B cell (primary cell): ENCODE data around the gene LLCFC1. TPM values are rescaled to one million over a fixed set of nuclear protein-coding genes. Genes with fewer than 3 reads are reported as not detected.

Experiments used
- ATAC-seq: fragments of 200-7000 bp; cut with Tn5 transposase; one replicate; pipeline ENCODE4 v1.10.0; 2021; ENCODE audit warnings: low read depth, mild to moderate bottlenecking, moderate number of reproducible peaks, moderate library complexity
- CTCF ChIA-PET: fragments of 350-600 bp; sonication (Branson Sonifier 250); formaldehyde crosslinking; loops from one replicate; lab custom pipeline; 2021; ENCODE audit warnings: antibody characterized with exemption, inconsistent platforms; lab: Charles Lee
- POLR2A ChIA-PET: fragments of 350-600 bp; sonication (Branson Sonifier 250); formaldehyde crosslinking; loops from one replicate; lab custom pipeline; 2021; ENCODE audit warnings: antibody characterized with exemption; lab: Charles Lee
- DNase-seq: peaks from one replicate; pipeline ENCODE4 v3.0.0; 2013
- H2AFZ ChIP-seq: 2 replicates; pipeline ENCODE4 v1.6.1; 2012; ENCODE audit warnings: mild to moderate bottlenecking, low read depth, low read length; ENCODE audit not compliant: insufficient read depth, poor library complexity, severe bottlenecking
- H3K27ac ChIP-seq, 2 donors: 1 replicate in 1 of 2; 2 replicates in 1 of 2; pipeline ENCODE4 v1.5.1; 2012 to 2013; ENCODE audit warnings: low read length in 2 of 2, mild to moderate bottlenecking in 2 of 2, moderate library complexity in 1 of 2
- H3K27me3 ChIP-seq, 4 experiments: fragments of 200-600 bp in 1 of 4; sonication (generic) in 1 of 4; replicated peaks in 1 of 4; 1 replicate in 2 of 4; 2 replicates in 2 of 4; pipeline versions ENCODE4 v1.6.1 to v1.7.0; 2013 to 2016; ENCODE audit warnings: low read length in 3 of 4, mild to moderate bottlenecking in 2 of 4, mixed read lengths in 1 of 4, moderate library complexity in 1 of 4; ENCODE audit not compliant: insufficient read depth in 4 of 4, control insufficient read depth in 3 of 4; ENCODE audit errors: control extremely low read depth in 1 of 4
- H3K36me3 ChIP-seq, 2 experiments: replicated peaks in 1 of 2; 1 replicate in 1 of 2; 2 replicates in 1 of 2; pipeline versions ENCODE4 v1.6.1 to v1.7.1; 2013; ENCODE audit warnings: low read length in 1 of 2; ENCODE audit not compliant: insufficient read depth in 2 of 2, control insufficient read depth in 1 of 2; ENCODE audit errors: control extremely low read depth in 1 of 2, extremely low read depth in 1 of 2
- H3K4me1 ChIP-seq, 2 donors: fragments of 200-600 bp in 1 of 2; sonication (generic) in 1 of 2; 1 replicate in 1 of 2; 2 replicates in 1 of 2; pipeline versions ENCODE4 v1.5.1 to v1.6.1; 2013 to 2017; ENCODE audit warnings: low read length in 2 of 2; ENCODE audit not compliant: control insufficient read depth in 2 of 2, insufficient read depth in 2 of 2
- H3K4me2 ChIP-seq: replicated peaks from 2 replicates; pipeline ENCODE3; 2012; ENCODE audit warnings: mild to moderate bottlenecking, low read depth, low read length; ENCODE audit not compliant: poor library complexity, severe bottlenecking
- H3K4me3 ChIP-seq, 5 experiments: fragments of 200-600 bp in 1 of 5; sonication (generic) in 1 of 5; 1 replicate in 3 of 5; 2 replicates in 2 of 5; pipeline versions ENCODE4 v1.5.1 to v1.7.0; 2011 to 2016; ENCODE audit warnings: low read length in 4 of 5, mild to moderate bottlenecking in 4 of 5, low read depth in 2 of 5, control low read depth in 1 of 5, moderate library complexity in 1 of 5; ENCODE audit not compliant: insufficient read depth in 1 of 5; ENCODE audit errors: control extremely low read depth in 1 of 5, extremely low read depth in 1 of 5
- H3K79me2 ChIP-seq: fragments of 200-600 bp; sonication (generic); one replicate; pipeline ENCODE4 v1.6.0; 2016; ENCODE audit warnings: low read length; ENCODE audit not compliant: control insufficient read depth, insufficient read depth
- H3K9ac ChIP-seq: fragments of 200-600 bp; sonication (generic); 2 replicates; pipeline ENCODE4 v1.6.1; 2017; ENCODE audit warnings: mild to moderate bottlenecking, low read length, moderate library complexity
- H3K9me3 ChIP-seq, 3 donors: one replicate each; pipeline versions ENCODE4 v1.6.1 to v1.7.1; 2013; ENCODE audit warnings: low read length in 2 of 3; ENCODE audit not compliant: control insufficient read depth in 2 of 3, insufficient read depth in 1 of 3; ENCODE audit errors: control extremely low read depth in 1 of 3
- H4K20me1 ChIP-seq: 2 replicates; pipeline ENCODE4 v1.6.0; 2012; ENCODE audit warnings: mild to moderate bottlenecking, low read length; ENCODE audit not compliant: insufficient read depth, control insufficient read depth, poor library complexity, severe bottlenecking
- H3K27ac Mint-ChIP-seq: one replicate; pipeline ENCODE4 v1.8.0; 2021; ENCODE audit warnings: mixed read lengths
- H3K27me3 Mint-ChIP-seq: one replicate; pipeline ENCODE4 v1.8.0; 2021; ENCODE audit warnings: mixed read lengths
- H3K4me1 Mint-ChIP-seq: one replicate; pipeline ENCODE4 v1.8.0; 2021; ENCODE audit warnings: mixed read lengths
- H3K4me3 Mint-ChIP-seq: one replicate; pipeline ENCODE4 v1.8.0; 2021; ENCODE audit warnings: mixed read lengths
- H3K9me3 Mint-ChIP-seq: one replicate; pipeline ENCODE4 v1.8.0; 2022; ENCODE audit warnings: mixed read lengths; ENCODE audit not compliant: insufficient read depth
- CTCF ChIP-seq: fragments of 200-600 bp; IDR thresholded peaks from one replicate; pipeline ENCODE4 v1.8.0; 2022; ENCODE audit warnings: antibody characterized with exemption, mild to moderate bottlenecking
- EZH2 ChIP-seq: IDR thresholded peaks from 2 replicates; pipeline ENCODE4 v1.6.1; 2012; ENCODE audit warnings: borderline replicate concordance, low read depth, mild to moderate bottlenecking, moderate library complexity, low read length; ENCODE audit not compliant: insufficient read depth, poor library complexity, severe bottlenecking
- WGBS: methylation state at CpG from one replicate; pipeline ENCODE4 v1.1.5; 2013; ENCODE audit warnings: missing lambda C conversion rate; ENCODE audit not compliant: insufficient coverage; 5-methylcytosine and 5-hydroxymethylcytosine counted together
- intact Hi-C: fragments of 100-400 bp; cut with micrococcal nuclease; formaldehyde crosslinking; loops from one replicate; pipeline ENCODE4 v1.10.0; 2022
- polyA plus RNA-seq: library from polyadenylated mRNA; depleted of rRNA; stranded (reverse); fragments of >200 nt; gene quantifications from 2 replicates; pipeline ENCODE4 v1.2.3, GENCODE V29; 2012
- total RNA-seq, 2 donors: library from RNA; stranded (reverse); fragments of 120-200 nt in 1 of 2; gene quantifications; 1 replicate in 1 of 2; 2 replicates in 1 of 2; pipeline versions ENCODE4 v1.2.3 to v1.2.4, GENCODE V29; 2013 to 2022

Gene LLCFC1
- total and polyA plus RNA-seq, 2 donors (not counting 1 experiment from before 2014, with no cell fraction given), result not detected

DNA sequence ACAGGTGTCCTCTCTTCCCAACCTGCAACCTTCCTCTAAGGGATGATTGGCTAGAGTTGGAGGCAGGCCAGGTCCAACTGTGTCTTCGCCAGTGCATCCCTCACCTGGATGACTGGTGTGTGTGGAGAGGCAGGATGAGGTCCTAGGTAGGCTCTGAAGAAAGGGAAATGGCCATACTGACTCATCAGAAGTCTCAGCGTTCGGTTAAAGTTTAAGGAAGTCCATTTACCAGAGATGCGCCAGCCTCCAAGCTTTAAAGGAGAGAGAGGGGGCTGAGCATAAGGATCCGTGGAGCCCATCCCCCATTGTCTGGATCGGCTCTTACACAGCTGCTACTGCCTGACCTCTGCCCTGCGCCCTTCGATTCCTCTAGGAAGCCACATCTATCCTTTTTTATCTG, 18.4 kb downstream of the LLCFC1 start:
- H3K27ac Mint-ChIP-seq, result no peak overlapping the region
- DNase-seq (no peak), ATAC-seq (no peak)
- no peaks in the 10 kb centered on the region for H3K79me2 ChIP-seq
- peaks cover 0 to 30% (median 23%) of the 10 kb centered on the region in 3 donors for H3K9me3 ChIP-seq
- no peaks in the 10 kb centered on the region for H3K36me3 ChIP-seq
- POLR2A ChIA-PET, result no interaction called here
- peaks cover 2% of the 10 kb centered on the region for H3K4me1 Mint-ChIP-seq
- H3K4me3 ChIP-seq, result no peak overlapping the region
- WGBS, result 77% methylated on average over 8 of the region's 8 CpGs
- no peak for TF ChIP-seq EZH2
- TF ChIP-seq CTCF, result no peak
- CTCF ChIA-PET, result no interaction called here
- H3K27me3 ChIP-seq, result peaks cover 0 to 8% (median 3%) of the 10 kb centered on the region in 4 experiments
- intact Hi-C loops, result no loop called here
- H3K27me3 Mint-ChIP-seq, result peaks cover 35% of the 10 kb centered on the region
- H4K20me1 ChIP-seq, result no peaks in the 10 kb centered on the region
- no peak overlapping the region for H3K4me2 ChIP-seq
- no peak overlapping the region for H3K4me3 Mint-ChIP-seq
- peaks cover 19% of the 10 kb centered on the region for H3K9me3 Mint-ChIP-seq
- no peak overlapping the region for H2AFZ ChIP-seq
- no peak overlapping the region for H3K9ac ChIP-seq
- no peak overlapping the region for H3K27ac ChIP-seq
- no peaks in the 10 kb centered on the region for H3K4me1 ChIP-seq

DNA sequence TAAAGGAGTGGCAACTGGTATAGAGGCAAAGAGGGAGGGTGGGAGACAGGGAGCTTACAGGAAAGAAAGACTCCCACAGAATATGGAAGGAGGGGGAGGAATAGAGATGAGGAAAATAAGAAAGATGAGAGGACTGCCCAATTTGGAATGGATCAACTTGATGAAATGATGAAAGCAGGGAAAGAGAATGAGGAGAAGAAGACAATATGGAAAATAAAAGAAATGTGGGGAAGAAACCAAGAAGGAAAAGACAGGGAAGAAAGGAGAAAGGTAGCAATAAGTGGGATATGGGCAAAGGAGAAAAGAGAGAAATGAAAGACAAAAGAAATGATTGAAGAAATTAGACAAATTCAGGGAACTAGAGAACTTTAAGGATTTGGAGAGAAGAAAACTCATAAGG, 19.9 kb downstream of the LLCFC1 start:
- Mint-ChIP-seq H3K4me1 (peaks cover 2% of the 10 kb centered on the region), H3K4me3 (no peak overlapping the region), H3K9me3 (peaks cover 12% of the 10 kb centered on the region), H3K27me3 (peaks cover 45% of the 10 kb centered on the region), H3K27ac (no peak overlapping the region)
- Histone ChIP-seq H3K79me2 (no peaks in the 10 kb centered on the region), H3K36me3 (no peaks in the 10 kb centered on the region), H3K4me1 (no peaks in the 10 kb centered on the region), H3K4me2 (no peak overlapping the region), H3K9ac (no peak overlapping the region), H2AFZ (no peak overlapping the region), H3K4me3 (no peak overlapping the region), H3K27ac (no peak overlapping the region), H4K20me1 (no peaks in the 10 kb centered on the region), H3K9me3 (peaks cover 0 to 21% (median 20%) of the 10 kb centered on the region in 3 donors), H3K27me3 (peaks cover 0 to 14% (median 3%) of the 10 kb centered on the region in 4 experiments)
- no peak for DNase-seq
- intact Hi-C loops, result no loop called here
- ChIA-PET POLR2A (no interaction called here), CTCF (interaction anchor here (0.7 kb wide), 1 partner anchor 256 kb away, joined by 3 read pairs; no protein-coding TSS in a partner anchor)
- TF ChIP-seq CTCF (no peak), EZH2 (no peak)
- ATAC-seq, result no peak
